Measurements from ENCODE around the gene CD83. TPM values are rescaled to one million over a fixed set of nuclear protein-coding genes. Genes with fewer than 3 reads are reported as not detected.

CD83 gene
- total and polyA plus RNA-seq, 4 donors, result 0.35 to 4.2 (median 0.60) TPM

GRCh38 chr6:14107711-14108494 is 9.7 kb upstream of the CD83 start:
- no peak overlapping the region for H3K27ac ChIP-seq (ENCODE audit: low read depth in 1 of 2, low read length in 2 of 2)

GRCh38 chr6:14108571-14109410 is 8.8 kb upstream of the CD83 start:
- no peak for TF ChIP-seq FOXA1 (IDR thresholded peaks at IDR 0.05)
- TF ChIP-seq CTCF (IDR thresholded peaks at IDR 0.05; ENCODE audit: low read depth, low read length, missing input control), result no peak
- no peak for TF ChIP-seq MAX (IDR thresholded peaks at IDR 0.05)
- TF ChIP-seq NR2F2 (IDR thresholded peaks at IDR 0.05), result no peak
- TF ChIP-seq HNF4G (IDR thresholded peaks at IDR 0.05), result no peak
- TF ChIP-seq ATF3 (IDR thresholded peaks at IDR 0.05), result no peak
- no peak for TF ChIP-seq HNF4A (conservative IDR thresholded peaks at IDR 0.05)
- TF ChIP-seq FOXA2 (IDR thresholded peaks at IDR 0.05), result no peak
- no peak for TF ChIP-seq YY1 (IDR thresholded peaks at IDR 0.05)
- Histone ChIP-seq H3K36me3 (ENCODE audit: control insufficient read depth in 4 of 4, insufficient read depth in 3 of 4, low read depth in 1 of 4, low read length in 3 of 4) (no peaks in the 10 kb centered on the region), H3K27me3 (ENCODE audit: control insufficient read depth in 4 of 4, insufficient read depth in 4 of 4, low read length in 3 of 4) (no peaks in the 10 kb centered on the region), H3K9ac (ENCODE audit: low read depth in 1 of 2, low read length in 2 of 2) (no peak overlapping the region), H3K27ac (ENCODE audit: low read depth in 1 of 2, low read length in 2 of 2) (no peak overlapping the region), H3K4me1 (ENCODE audit: control insufficient read depth in 4 of 4, insufficient read depth in 4 of 4, low read length in 3 of 4) (no peaks in the 10 kb centered on the region), H3K4me3 (ENCODE audit: low read depth in 1 of 3, low read length in 3 of 3) (no peak overlapping the region), H3K9me3 (ENCODE audit: control insufficient read depth in 4 of 4, low read length in 3 of 4) (peaks cover 0 to 9% (median 4%) of the 10 kb centered on the region in 4 donors)
- peak; percentile 39 for DNase-seq (ENCODE audit: low spot score)
- WGBS, result 70% methylated on average over 14 of the region's 14 CpGs

More at GRCh38 chr6:14107711-14108494, 9.7 kb upstream of the CD83 start:
- no peaks in the 10 kb centered on the region for H3K36me3 ChIP-seq (ENCODE audit: control insufficient read depth in 4 of 4, insufficient read depth in 3 of 4, low read depth in 1 of 4, low read length in 3 of 4)
- no peaks in the 10 kb centered on the region for H3K27me3 ChIP-seq (ENCODE audit: control insufficient read depth in 4 of 4, insufficient read depth in 4 of 4, low read length in 3 of 4)
- WGBS, result 89% methylated on average over 5 of the region's 5 CpGs
- TF ChIP-seq JUND (IDR thresholded peaks at IDR 0.05), result no peak
- TF ChIP-seq TAF1 (conservative IDR thresholded peaks at IDR 0.05), result no peak
- H3K9me3 ChIP-seq (ENCODE audit: control insufficient read depth in 4 of 4, low read length in 3 of 4), result peaks cover 0 to 9% (median 4%) of the 10 kb centered on the region in 4 donors
- H3K4me3 ChIP-seq (ENCODE audit: low read depth in 1 of 3, low read length in 3 of 3), result no peak overlapping the region
- no peak overlapping the region for H3K9ac ChIP-seq (ENCODE audit: low read depth in 1 of 2, low read length in 2 of 2)
- H3K4me1 ChIP-seq (ENCODE audit: control insufficient read depth in 4 of 4, insufficient read depth in 4 of 4, low read length in 3 of 4), result no peaks in the 10 kb centered on the region
- DNase-seq (ENCODE audit: low spot score), result no peak

- no peak for DNase-seq (ENCODE audit: low spot score)
- no peaks in the 10 kb centered on the region for H3K27me3 ChIP-seq (ENCODE audit: control insufficient read depth in 4 of 4, insufficient read depth in 4 of 4, low read length in 3 of 4)
- peaks cover 0 to 9% (median 4%) of the 10 kb centered on the region in 4 donors for H3K9me3 ChIP-seq (ENCODE audit: control insufficient read depth in 4 of 4, low read length in 3 of 4)
- TF ChIP-seq HNF4G (IDR thresholded peaks at IDR 0.05), result no peak
- H3K4me3 ChIP-seq (ENCODE audit: low read depth in 1 of 3, low read length in 3 of 3), result no peak overlapping the region
- no peaks in the 10 kb centered on the region for H3K4me1 ChIP-seq (ENCODE audit: control insufficient read depth in 4 of 4, insufficient read depth in 4 of 4, low read length in 3 of 4)
- 73% methylated on average over 4 of the region's 4 CpGs for WGBS
- H3K27ac ChIP-seq (ENCODE audit: low read depth in 1 of 2, low read length in 2 of 2), result no peak overlapping the region
- H3K36me3 ChIP-seq (ENCODE audit: control insufficient read depth in 4 of 4, insufficient read depth in 3 of 4, low read depth in 1 of 4, low read length in 3 of 4), result no peaks in the 10 kb centered on the region
- H3K9ac ChIP-seq (ENCODE audit: low read depth in 1 of 2, low read length in 2 of 2), result no peak overlapping the region
Observed at GRCh38 chr6:14109411-14109826, 8.2 kb upstream of the CD83 start.

Measured in liver (tissue), 9 donors.